OCI-LY3 (cell line): ENCODE results near the gene ANKRD22.

Experiments
- H2AFZ ChIP-seq: fragments of 200-600, 300-600 bp; shearing (Covaris generic); 2 replicates; pipeline ENCODE4 v1.6.0; 2014; ENCODE audit warnings: antibody characterized with exemption, low read depth, low read length
- H3K27ac ChIP-seq: fragments of 200-600, 300-600 bp; sonication (generic); 2 replicates; pipeline ENCODE4 v1.5.1; 2014; ENCODE audit warnings: mild to moderate bottlenecking, low read length, moderate library complexity, mixed read lengths
- H3K27me3 ChIP-seq: fragments of 200-600, 300-600 bp; sonication (generic); 2 replicates; pipeline ENCODE4 v1.6.1; 2014; ENCODE audit warnings: low read depth, low read length, mixed read lengths
- H3K36me3 ChIP-seq: fragments of 200-600, 300-600 bp; sonication (generic); replicated peaks from 2 replicates; pipeline ENCODE3; 2014; ENCODE audit warnings: low read depth, low read length, mixed read lengths
- H3K4me1 ChIP-seq: fragments of 300-600, 200-600 bp; sonication (generic); 2 replicates; pipeline ENCODE4 v1.6.1; 2014; ENCODE audit warnings: low read length, mixed read lengths
- H3K4me2 ChIP-seq: fragments of 200-600, 300-600 bp; sonication (generic); 2 replicates; pipeline ENCODE4 v1.6.1; 2014; ENCODE audit warnings: low read length, mixed read lengths
- H3K4me3 ChIP-seq: fragments of 300-600, 200-600 bp; sonication (generic); 2 replicates; pipeline ENCODE4 v1.5.1; 2014; ENCODE audit warnings: antibody characterized with exemption, mild to moderate bottlenecking, low read length, moderate library complexity
- H3K79me2 ChIP-seq: fragments of 300-600, 200-600 bp; shearing (Covaris generic); 2 replicates; pipeline ENCODE4 v1.6.1; 2014; ENCODE audit warnings: mild to moderate bottlenecking, low read length, mixed read lengths
- H3K9ac ChIP-seq: fragments of 300-600, 200-600 bp; shearing (Covaris generic); 2 replicates; pipeline ENCODE4 v1.6.0; 2014; ENCODE audit warnings: mild to moderate bottlenecking, low read length, moderate library complexity
- H3K9me3 ChIP-seq: fragments of 200-600, 300-600 bp; shearing (Covaris generic); 2 replicates; pipeline ENCODE4 v1.6.1; 2014; ENCODE audit warnings: low read length, mixed read lengths; ENCODE audit not compliant: insufficient read depth
- H4K20me1 ChIP-seq: fragments of 200-600, 300-600 bp; sonication (generic); 2 replicates; pipeline ENCODE4 v1.6.1; 2016; ENCODE audit warnings: low read length, mixed read lengths; ENCODE audit not compliant: insufficient read depth
- CTCF ChIP-seq: fragments of 200-600, 300-600 bp; sonication (generic); IDR thresholded peaks from 2 replicates; pipeline ENCODE4 v1.5.1; 2014; ENCODE audit warnings: antibody characterized with exemption, low read length, low read depth
- EZH2phosphoT487 ChIP-seq: fragments of 200-600 bp; shearing (Covaris generic); IDR thresholded peaks from 2 replicates; pipeline ENCODE4 v1.6.1; 2018; ENCODE audit warnings: antibody characterized with exemption, mixed run types, low read depth

ANKRD22 gene

GRCh38 chr10:88783724-88784123, 67.9 kb downstream of the ANKRD22 start:
- peaks cover 13% of the 10 kb centered on the region for H3K4me1 ChIP-seq
- TF ChIP-seq CTCF, result no peak
- no peak for TF ChIP-seq EZH2phosphoT487
- H3K9me3 ChIP-seq, result no peaks in the 10 kb centered on the region
- H3K4me2 ChIP-seq, result no peak overlapping the region
- H2AFZ ChIP-seq, result no peak overlapping the region
- no peaks in the 10 kb centered on the region for H3K79me2 ChIP-seq
- no peaks in the 10 kb centered on the region for H4K20me1 ChIP-seq
- no peaks in the 10 kb centered on the region for H3K27me3 ChIP-seq
- H3K9ac ChIP-seq, result no peak overlapping the region
- no peak overlapping the region for H3K27ac ChIP-seq
- H3K36me3 ChIP-seq, result peaks cover 4% of the 10 kb centered on the region
- H3K4me3 ChIP-seq, result no peak overlapping the region

GRCh38 chr10:88782222-88782621, 69.4 kb downstream of the ANKRD22 start:
- Histone ChIP-seq H3K27ac (no peak overlapping the region), H3K4me2 (no peak overlapping the region), H3K36me3 (peaks cover 17% of the 10 kb centered on the region), H3K9ac (no peak overlapping the region), H4K20me1 (no peaks in the 10 kb centered on the region), H3K27me3 (no peaks in the 10 kb centered on the region), H2AFZ (no peak overlapping the region), H3K4me1 (peaks cover 6% of the 10 kb centered on the region), H3K4me3 (no peak overlapping the region), H3K9me3 (no peaks in the 10 kb centered on the region), H3K79me2 (no peaks in the 10 kb centered on the region)
- no peak for TF ChIP-seq EZH2phosphoT487
- no peak for TF ChIP-seq CTCF

- Histone ChIP-seq H3K27ac (no peak overlapping the region), H2AFZ (no peak overlapping the region), H3K4me3 (no peak overlapping the region), H3K27me3 (no peaks in the 10 kb centered on the region), H3K4me1 (peaks cover 6% of the 10 kb centered on the region), H3K9me3 (no peaks in the 10 kb centered on the region), H3K36me3 (peaks cover 22% of the 10 kb centered on the region), H3K9ac (no peak overlapping the region), H4K20me1 (no peaks in the 10 kb centered on the region), H3K79me2 (no peaks in the 10 kb centered on the region), H3K4me2 (no peak overlapping the region)
- TF ChIP-seq CTCF (no peak), EZH2phosphoT487 (no peak)
Observed at GRCh38 chr10:88781206-88781605, 70.4 kb downstream of the ANKRD22 start.
